Ovary (tissue), 3 donors: ENCODE data around the gene OR5AR1.

Source experiments
- POLR2A ChIP-seq: fragments of 450-650 bp; IDR thresholded peaks from one replicate; pipeline ENCODE4 v1.6.1; 2017; ENCODE audit warnings: antibody characterized with exemption, mild to moderate bottlenecking, moderate library complexity
- TF ChIP-seq, protein P1 (sequence below), 3 donors: fragments of 450-650 bp in 2 of 3; fragments of 200-600 bp in 1 of 3; IDR thresholded peaks; one replicate each; pipeline versions ENCODE4 v1.5.1 to v1.8.0; 2016 to 2022; ENCODE audit warnings: antibody characterized with exemption in 3 of 3, mild to moderate bottlenecking in 1 of 3
- donor health status: DM: no; HTN: no; CAD: no.

DNA sequence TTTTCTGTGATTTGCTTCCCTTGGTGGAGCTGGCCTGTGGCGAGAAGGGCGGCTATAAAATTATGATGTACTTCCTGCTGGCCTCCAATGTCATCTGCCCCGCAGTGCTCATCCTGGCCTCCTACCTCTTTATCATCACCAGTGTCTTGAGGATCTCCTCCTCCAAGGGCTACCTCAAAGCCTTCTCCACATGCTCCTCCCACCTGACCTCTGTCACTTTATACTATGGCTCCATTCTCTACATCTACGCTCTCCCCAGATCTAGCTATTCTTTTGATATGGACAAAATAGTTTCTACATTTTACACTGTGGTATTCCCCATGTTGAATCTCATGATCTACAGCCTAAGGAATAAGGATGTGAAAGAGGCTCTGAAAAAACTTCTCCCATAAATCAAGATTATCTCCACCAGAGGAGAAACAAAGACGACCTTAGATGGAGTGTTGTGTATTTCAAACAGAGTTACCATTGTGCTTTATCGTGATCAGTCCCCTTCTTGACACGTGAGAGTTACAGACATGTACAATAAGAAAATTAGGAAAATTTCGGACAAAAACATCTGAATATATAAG is 37.5 kb downstream of the OR5AR1 start:
- TF ChIP-seq, protein P1, sequence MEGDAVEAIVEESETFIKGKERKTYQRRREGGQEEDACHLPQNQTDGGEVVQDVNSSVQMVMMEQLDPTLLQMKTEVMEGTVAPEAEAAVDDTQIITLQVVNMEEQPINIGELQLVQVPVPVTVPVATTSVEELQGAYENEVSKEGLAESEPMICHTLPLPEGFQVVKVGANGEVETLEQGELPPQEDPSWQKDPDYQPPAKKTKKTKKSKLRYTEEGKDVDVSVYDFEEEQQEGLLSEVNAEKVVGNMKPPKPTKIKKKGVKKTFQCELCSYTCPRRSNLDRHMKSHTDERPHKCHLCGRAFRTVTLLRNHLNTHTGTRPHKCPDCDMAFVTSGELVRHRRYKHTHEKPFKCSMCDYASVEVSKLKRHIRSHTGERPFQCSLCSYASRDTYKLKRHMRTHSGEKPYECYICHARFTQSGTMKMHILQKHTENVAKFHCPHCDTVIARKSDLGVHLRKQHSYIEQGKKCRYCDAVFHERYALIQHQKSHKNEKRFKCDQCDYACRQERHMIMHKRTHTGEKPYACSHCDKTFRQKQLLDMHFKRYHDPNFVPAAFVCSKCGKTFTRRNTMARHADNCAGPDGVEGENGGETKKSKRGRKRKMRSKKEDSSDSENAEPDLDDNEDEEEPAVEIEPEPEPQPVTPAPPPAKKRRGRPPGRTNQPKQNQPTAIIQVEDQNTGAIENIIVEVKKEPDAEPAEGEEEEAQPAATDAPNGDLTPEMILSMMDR (IDR thresholded peaks at IDR 0.05) = no peak
- no peak for TF ChIP-seq POLR2A
